Activated naive CD8-positive, alpha-beta T cell treated with anti-CD3 and anti-CD28 coated beads for 36 hours (primary cell): Measurements from ENCODE around the gene CRY2. TPM values are rescaled to one million over a fixed set of nuclear protein-coding genes. Genes with fewer than 3 reads are reported as not detected.

ENCODE experiments used
- DNase-seq: peaks from one replicate; pipeline ENCODE4 v3.0.0; 2021
- H3K27ac Mint-ChIP-seq: one replicate; pipeline ENCODE4 v1.8.0; 2022; ENCODE audit warnings: mild to moderate bottlenecking, moderate library complexity, mixed read lengths
- H3K27me3 Mint-ChIP-seq: one replicate; pipeline ENCODE4 v1.8.0; 2022; ENCODE audit warnings: mild to moderate bottlenecking, mixed read lengths
- H3K36me3 Mint-ChIP-seq: one replicate; pipeline ENCODE4 v1.8.0; 2021; ENCODE audit warnings: mild to moderate bottlenecking, mixed read lengths
- H3K4me1 Mint-ChIP-seq: one replicate; pipeline ENCODE4 v1.8.0; 2021; ENCODE audit warnings: mixed read lengths
- H3K4me3 Mint-ChIP-seq: one replicate; pipeline ENCODE4 v1.8.0; 2022; ENCODE audit warnings: mild to moderate bottlenecking, moderate library complexity, mixed read lengths
- H3K9me3 Mint-ChIP-seq: one replicate; pipeline ENCODE4 v1.8.0; 2022; ENCODE audit warnings: mixed read lengths
- total RNA-seq, 2 experiments: library from RNA; stranded (reverse); gene quantifications; one replicate each; pipeline ENCODE4 v1.2.3, GENCODE V29; 2021

CRY2 gene
- total RNA-seq, 2 experiments from 2014 or later, result 10.6 to 14.7 TPM

DNA sequence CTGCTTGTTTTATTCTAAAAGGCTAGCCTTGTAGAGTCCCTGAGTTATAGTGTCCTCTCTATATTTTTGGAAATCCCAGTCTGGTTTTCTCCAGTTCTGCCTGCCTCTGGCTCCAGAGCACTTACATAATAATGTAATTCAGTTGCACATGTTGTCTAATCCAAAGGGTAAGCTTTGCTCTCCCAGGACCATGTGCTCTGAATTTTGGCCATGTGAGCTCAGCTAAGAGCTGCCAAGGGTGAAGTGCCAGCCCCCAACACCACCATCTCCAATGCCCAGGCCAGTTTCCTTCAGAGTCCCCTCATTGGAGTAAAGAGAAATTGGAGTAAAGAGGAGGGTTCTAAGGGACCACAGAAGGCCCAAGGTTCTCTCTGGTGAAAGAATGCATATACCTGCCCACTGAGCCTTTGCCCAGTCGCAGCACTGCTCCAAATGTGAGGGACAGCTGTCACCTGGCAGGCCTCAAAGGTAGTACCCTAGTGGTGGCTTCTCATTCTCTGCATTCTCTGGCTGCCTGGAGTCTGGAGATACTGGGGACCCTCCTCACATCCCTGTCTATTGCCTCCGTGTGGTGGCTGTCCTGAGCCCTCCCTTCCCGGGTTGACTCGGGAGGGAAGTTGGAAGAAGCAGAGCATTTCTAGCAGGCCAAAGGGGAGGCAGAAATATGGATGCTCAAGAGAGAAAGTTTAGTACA lies 4.9 kb downstream of the CRY2 start:
- H3K36me3 Mint-ChIP-seq, result peaks cover 2% of the 10 kb centered on the region
- H3K27ac Mint-ChIP-seq, result no peak overlapping the region
- no peaks in the 10 kb centered on the region for H3K9me3 Mint-ChIP-seq
- DNase-seq, result no peak
- H3K4me3 Mint-ChIP-seq, result no peak overlapping the region
- no peaks in the 10 kb centered on the region for H3K27me3 Mint-ChIP-seq
- peaks cover 35% of the 10 kb centered on the region for H3K4me1 Mint-ChIP-seq

DNA sequence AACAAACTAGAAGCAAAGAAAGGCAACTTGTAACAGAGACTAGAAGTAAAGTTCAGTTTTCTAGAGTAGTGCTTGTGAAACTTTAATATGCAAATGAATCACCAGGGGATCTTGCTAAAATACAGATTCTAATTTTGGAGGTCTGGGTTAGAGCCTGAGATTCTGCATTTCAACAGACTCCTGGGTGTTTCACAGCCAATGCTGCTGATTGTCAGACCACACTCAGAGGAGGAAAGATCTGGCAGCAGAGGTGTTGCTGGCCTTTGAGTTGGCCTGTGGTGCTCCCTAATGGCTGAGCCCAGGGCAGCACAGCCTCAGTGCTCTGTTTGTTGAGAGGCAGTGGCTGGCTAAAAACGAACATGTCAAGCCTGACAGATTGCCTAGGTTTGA lies 5.4 kb downstream of the CRY2 start:
- no peaks in the 10 kb centered on the region for H3K27me3 Mint-ChIP-seq
- H3K9me3 Mint-ChIP-seq, result no peaks in the 10 kb centered on the region
- H3K4me3 Mint-ChIP-seq, result no peak overlapping the region
- DNase-seq, result no peak
- H3K27ac Mint-ChIP-seq, result no peak overlapping the region
- H3K4me1 Mint-ChIP-seq, result peaks cover 35% of the 10 kb centered on the region
- peaks cover 2% of the 10 kb centered on the region for H3K36me3 Mint-ChIP-seq

DNA sequence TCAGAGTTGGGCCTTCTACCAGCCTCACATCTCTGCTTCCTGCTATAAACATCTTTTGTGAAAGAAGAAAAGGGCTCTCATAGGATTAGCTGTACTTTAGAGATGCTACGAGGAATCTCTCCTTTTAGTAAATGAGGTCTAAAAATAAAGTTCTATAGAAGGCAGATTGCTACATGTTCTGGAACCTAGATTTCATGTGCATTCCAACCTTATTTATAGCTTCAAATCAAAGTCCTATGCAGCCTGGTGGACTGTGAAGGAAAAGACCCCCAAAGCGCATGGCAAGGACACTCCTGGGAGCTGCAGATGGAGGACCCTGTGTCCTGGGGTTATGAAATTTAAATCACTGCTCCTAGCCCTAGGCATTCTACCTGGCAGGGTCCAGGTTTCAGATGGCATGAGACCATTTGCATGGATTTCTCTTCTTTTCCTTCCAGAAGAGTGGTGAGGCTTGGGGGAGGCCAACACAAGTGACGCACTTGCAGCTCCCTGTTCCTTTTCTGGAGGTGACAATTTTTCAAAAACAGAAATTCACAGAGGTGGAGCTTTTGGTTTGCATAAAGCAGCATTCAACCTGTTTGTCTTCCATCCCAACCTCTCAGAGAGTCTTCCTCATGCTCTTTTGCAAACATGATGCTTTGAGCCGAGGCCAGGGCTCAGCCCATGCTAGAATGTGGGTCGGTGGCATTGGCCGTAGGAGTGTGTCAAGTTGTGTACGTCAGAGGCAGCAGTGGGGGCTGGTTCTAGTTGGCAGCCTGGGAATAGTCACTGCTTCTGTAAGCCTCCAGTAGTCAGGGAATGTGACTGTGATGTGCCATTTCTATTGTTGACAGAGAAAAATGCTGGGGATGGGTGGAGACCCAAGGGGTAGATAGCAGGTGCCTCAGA lies 6.3 kb downstream of the CRY2 start:
- no peaks in the 10 kb centered on the region for H3K9me3 Mint-ChIP-seq
- peaks cover 5% of the 10 kb centered on the region for H3K36me3 Mint-ChIP-seq
- no peak overlapping the region for H3K4me3 Mint-ChIP-seq
- no peak for DNase-seq
- H3K27ac Mint-ChIP-seq, result no peak overlapping the region
- no peaks in the 10 kb centered on the region for H3K27me3 Mint-ChIP-seq
- peaks cover 31% of the 10 kb centered on the region for H3K4me1 Mint-ChIP-seq

DNA sequence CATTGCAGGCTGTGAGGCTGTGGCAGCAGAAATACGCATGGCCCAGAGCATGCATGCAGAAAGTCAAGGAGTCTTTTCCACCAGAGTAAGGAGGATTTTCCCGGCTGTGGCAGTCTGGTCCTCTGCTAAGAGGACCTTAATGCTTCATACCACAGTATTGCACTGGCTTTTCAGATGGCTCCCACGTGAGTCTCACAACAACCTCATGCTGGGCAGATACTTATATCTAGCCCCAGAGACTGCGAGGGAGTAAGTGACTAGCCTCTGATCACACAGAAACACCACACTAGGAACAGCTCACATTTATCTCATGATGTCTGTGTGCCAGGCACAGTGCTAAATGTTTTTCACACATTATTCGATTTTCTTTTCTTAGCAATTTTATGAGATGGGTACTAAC lies 8.0 kb downstream of the CRY2 start:
- DNase-seq, result no peak
- H3K4me1 Mint-ChIP-seq, result peaks cover 21% of the 10 kb centered on the region
- H3K4me3 Mint-ChIP-seq, result no peak overlapping the region
- H3K36me3 Mint-ChIP-seq, result peaks cover 8% of the 10 kb centered on the region
- H3K27ac Mint-ChIP-seq, result no peak overlapping the region
- no peaks in the 10 kb centered on the region for H3K9me3 Mint-ChIP-seq
- H3K27me3 Mint-ChIP-seq, result no peaks in the 10 kb centered on the region

DNA sequence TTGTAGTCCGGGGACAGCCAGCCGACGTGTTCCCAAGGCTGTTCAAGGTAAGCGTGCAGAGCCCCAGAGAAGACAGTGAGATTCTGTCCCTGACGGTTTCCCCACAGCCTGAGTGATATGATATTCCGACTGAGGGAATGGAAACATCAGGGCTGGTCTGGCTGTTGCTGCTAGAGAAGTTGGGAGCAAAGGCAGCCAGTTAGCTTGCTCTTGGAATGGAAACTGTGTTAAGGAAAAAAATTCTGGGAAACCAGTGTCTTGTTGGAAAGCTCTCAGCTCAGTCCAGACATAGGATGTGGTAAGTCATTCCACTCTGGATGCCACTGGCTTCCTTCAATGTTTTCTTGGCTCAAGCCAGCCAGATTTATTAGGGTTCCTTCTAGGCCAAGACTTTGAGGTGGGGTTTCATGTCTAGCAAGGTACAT lies 8.8 kb downstream of the CRY2 start:
- Mint-ChIP-seq H3K9me3 (no peaks in the 10 kb centered on the region), H3K4me1 (peaks cover 15% of the 10 kb centered on the region), H3K4me3 (no peak overlapping the region), H3K27me3 (no peaks in the 10 kb centered on the region), H3K27ac (no peak overlapping the region), H3K36me3 (peaks cover 9% of the 10 kb centered on the region)
- no peak for DNase-seq

DNA sequence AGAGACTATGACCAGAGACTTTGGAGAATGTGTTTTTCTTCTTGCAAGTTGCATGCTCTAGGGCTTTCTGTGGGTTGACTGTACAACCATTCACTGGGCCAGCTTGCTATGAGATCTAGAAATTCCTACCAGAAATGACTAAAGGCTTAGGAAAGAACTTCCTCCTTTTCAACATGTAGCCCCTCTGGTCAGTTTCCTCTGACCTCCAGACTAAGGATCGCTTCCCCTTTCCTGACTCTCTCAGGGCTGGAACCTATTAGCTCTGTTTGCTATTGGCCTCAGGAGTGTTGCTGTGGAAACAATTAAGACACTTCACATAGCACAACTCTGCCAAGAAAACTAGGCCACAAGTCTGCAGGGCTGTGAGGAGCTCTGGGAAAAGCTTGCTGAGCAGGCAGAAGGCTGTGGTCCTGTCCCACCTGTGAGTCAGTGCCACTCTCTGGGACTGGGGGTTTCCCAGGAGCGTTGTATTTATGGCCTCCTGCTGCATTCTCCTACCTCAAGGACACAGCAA lies 10.7 kb downstream of the CRY2 start:
- H3K4me1 Mint-ChIP-seq, result peaks cover 6% of the 10 kb centered on the region
- no peak for DNase-seq
- no peaks in the 10 kb centered on the region for H3K27me3 Mint-ChIP-seq
- no peaks in the 10 kb centered on the region for H3K9me3 Mint-ChIP-seq
- peaks cover 10% of the 10 kb centered on the region for H3K36me3 Mint-ChIP-seq
- no peak overlapping the region for H3K27ac Mint-ChIP-seq
- H3K4me3 Mint-ChIP-seq, result no peak overlapping the region

DNA sequence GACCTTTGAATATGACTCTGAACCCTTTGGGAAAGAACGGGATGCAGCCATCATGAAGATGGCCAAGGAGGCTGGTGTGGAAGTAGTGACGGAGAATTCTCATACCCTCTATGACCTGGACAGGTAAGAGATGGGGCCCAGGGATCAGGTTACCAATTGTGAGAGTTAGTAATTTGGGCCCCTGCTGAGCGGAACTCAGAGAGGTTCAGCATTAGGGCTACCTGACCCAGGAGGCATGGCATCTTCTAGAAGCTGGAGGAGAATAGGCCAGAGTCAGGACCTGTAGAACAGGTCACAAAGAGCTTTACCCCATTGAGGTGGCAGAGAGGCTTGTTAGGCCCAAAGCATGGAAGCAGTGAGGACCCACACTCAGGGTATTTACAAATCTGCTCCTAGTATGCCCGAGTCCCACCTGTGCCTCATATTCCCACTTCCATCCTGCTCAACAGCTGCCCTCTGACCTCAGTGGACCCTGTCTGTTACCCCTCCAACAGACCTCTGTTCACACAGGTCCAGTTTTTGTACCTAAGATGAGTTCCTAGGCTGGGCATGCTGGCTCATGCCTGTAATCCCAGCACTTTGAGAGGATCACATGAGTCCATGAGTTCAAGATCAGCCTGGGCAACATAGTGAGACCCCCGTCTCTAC lies 11.6 kb downstream of the CRY2 start:
- H3K4me1 Mint-ChIP-seq, result peaks cover 2% of the 10 kb centered on the region
- H3K27me3 Mint-ChIP-seq, result no peaks in the 10 kb centered on the region
- H3K4me3 Mint-ChIP-seq, result no peak overlapping the region
- H3K27ac Mint-ChIP-seq, result no peak overlapping the region
- H3K36me3 Mint-ChIP-seq, result peaks cover 10% of the 10 kb centered on the region
- DNase-seq, result no peak
- no peaks in the 10 kb centered on the region for H3K9me3 Mint-ChIP-seq

DNA sequence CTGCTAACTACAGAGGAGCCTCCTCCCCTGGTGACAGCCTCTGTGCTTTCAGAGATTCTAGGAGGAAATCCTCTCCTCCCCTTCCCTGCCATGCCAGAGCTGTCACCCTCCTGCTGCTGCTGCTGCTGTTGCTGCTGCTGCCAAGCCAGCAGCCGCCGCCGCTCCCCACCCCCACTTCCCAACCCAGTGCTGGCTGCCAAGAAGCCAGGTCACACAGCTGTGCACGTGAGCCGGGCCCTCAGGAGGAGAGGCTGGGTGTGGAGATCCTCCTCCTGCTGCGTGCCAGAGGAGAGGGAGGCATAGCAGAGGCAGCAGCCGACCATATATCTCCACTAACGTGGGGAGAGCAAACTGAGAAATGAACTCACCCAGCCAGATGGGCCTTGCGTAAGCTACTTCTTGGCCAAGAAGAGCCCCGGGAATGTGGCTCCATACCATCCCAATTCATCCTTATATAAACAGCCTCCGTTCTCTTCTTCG lies 12.4 kb downstream of the CRY2 start:
- no peak for DNase-seq
- no peaks in the 10 kb centered on the region for H3K27me3 Mint-ChIP-seq
- H3K9me3 Mint-ChIP-seq, result no peaks in the 10 kb centered on the region
- no peak overlapping the region for H3K4me3 Mint-ChIP-seq
- no peaks in the 10 kb centered on the region for H3K4me1 Mint-ChIP-seq
- H3K27ac Mint-ChIP-seq, result no peak overlapping the region
- H3K36me3 Mint-ChIP-seq, result peaks cover 10% of the 10 kb centered on the region

DNA sequence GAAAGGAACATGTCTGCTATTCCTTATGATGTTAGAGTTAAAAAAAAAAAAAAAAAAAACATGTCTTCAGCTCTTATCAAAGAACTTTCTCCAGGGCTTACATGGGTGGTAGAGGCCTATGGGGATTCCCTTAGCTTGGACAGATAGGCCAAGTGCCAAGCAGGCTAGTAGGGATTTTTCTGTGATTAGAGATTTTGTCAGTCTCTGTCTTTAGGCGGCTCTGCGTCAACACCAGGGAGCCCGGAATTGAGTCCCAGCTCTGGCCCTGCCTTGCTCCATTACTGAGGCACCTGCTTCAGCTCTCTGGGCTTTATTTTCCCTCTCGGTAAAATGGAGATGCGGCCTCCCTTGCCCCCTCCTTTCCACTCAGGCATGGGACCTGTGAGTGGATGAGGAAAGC lies 13.1 kb downstream of the CRY2 start:
- H3K4me1 Mint-ChIP-seq, result no peaks in the 10 kb centered on the region

DNA sequence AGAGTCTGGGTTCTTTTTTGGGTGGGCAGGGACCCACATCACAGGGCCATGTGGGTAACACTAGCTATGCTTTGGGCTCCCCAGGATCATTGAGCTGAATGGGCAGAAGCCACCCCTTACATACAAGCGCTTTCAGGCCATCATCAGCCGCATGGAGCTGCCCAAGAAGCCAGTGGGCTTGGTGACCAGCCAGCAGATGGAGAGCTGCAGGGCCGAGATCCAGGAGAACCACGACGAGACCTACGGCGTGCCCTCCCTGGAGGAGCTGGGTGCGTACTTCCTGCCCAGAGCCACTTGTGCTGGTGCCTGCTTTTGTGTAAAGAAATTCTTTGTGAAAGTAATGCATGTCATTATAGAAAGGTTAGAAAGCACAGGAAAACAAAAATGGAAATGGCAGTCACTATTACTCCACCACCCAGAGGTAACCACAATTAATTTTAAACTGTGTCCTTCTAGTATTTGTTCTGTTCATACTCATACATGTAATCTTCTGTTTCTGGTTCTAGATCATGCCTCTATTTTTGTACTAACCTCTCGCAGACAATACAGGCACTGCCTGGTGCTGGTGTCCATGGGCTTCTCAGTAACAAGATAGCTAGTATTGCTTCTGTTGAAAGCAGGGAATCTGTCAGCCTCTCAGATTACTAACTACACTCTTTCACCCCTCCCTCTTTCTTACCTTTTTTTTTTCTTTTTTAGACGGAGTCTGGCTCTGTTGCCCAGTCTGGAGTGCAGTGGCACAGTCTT lies 13.7 kb downstream of the CRY2 start:
- H3K36me3 Mint-ChIP-seq, result peaks cover 11% of the 10 kb centered on the region
- DNase-seq, result no peak
- no peak overlapping the region for H3K4me3 Mint-ChIP-seq
- H3K9me3 Mint-ChIP-seq, result no peaks in the 10 kb centered on the region
- no peaks in the 10 kb centered on the region for H3K27me3 Mint-ChIP-seq
- H3K4me1 Mint-ChIP-seq, result no peaks in the 10 kb centered on the region
- no peak overlapping the region for H3K27ac Mint-ChIP-seq

More for the DNA sequence above, 13.1 kb downstream of the CRY2 start:
- Mint-ChIP-seq H3K27me3 (no peaks in the 10 kb centered on the region), H3K36me3 (peaks cover 10% of the 10 kb centered on the region), H3K9me3 (no peaks in the 10 kb centered on the region), H3K27ac (no peak overlapping the region), H3K4me3 (no peak overlapping the region)
- no peak for DNase-seq

DNA sequence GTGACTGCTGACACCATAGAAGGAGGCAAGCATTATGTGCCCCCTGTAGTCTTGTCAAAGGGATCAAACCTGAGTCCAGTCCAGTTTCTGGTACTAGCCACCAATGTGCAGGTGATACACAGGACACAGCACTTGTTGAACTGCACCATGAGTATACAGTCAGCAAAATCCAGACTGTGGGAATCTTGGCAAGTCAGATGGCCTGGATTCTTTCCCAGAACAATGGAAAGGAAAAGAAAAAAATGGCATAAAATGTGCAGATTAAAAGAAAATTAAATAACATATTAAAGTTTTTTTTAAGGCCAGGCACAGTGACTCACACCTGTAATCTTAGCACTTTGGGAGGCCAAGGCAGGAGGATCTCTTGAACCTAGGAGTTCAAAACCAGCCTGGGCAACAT lies 16.8 kb downstream of the CRY2 start:
- Mint-ChIP-seq H3K36me3 (peaks cover 15% of the 10 kb centered on the region), H3K27ac (no peak overlapping the region), H3K9me3 (no peaks in the 10 kb centered on the region), H3K27me3 (no peaks in the 10 kb centered on the region), H3K4me3 (no peak overlapping the region), H3K4me1 (no peaks in the 10 kb centered on the region)
- no peak for DNase-seq

DNA sequence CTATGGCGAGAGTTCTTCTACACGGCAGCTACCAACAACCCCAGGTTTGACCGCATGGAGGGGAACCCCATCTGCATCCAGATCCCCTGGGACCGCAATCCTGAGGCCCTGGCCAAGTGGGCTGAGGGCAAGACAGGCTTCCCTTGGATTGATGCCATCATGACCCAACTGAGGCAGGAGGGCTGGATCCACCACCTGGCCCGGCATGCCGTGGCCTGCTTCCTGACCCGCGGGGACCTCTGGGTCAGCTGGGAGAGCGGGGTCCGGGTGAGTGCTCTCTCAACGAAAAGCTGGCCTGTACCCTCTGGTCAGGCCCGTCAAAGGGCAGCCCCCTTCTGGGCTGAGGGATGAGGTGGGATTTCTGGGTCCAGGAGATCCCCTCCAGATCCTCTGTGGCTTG lies 22.3 kb downstream of the CRY2 start:
- Mint-ChIP-seq H3K36me3 (peaks cover 24% of the 10 kb centered on the region), H3K9me3 (no peaks in the 10 kb centered on the region), H3K4me1 (no peaks in the 10 kb centered on the region), H3K27ac (no peak overlapping the region), H3K4me3 (no peak overlapping the region), H3K27me3 (no peaks in the 10 kb centered on the region)
- DNase-seq, result no peak

DNA sequence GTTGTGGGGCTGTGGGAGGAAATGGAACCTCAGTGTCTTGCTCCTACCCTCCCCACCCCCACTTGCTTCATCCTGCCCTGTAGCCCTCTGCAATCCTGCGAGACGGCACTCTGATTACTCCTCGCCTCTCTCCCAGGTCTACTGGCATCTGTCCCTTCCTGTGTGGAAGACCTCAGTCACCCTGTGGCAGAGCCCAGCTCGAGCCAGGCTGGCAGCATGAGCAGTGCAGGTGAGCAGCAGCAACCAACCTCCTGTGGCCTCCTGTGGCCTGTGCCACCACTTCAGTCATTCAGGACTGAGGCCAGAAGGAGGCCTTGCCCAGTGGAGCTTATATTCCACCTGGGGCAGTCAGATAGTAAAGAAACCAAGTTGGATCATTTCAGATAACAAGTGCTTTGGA lies 23.4 kb downstream of the CRY2 start:
- Mint-ChIP-seq H3K27ac (no peak overlapping the region), H3K9me3 (no peaks in the 10 kb centered on the region), H3K27me3 (no peaks in the 10 kb centered on the region)

DNA sequence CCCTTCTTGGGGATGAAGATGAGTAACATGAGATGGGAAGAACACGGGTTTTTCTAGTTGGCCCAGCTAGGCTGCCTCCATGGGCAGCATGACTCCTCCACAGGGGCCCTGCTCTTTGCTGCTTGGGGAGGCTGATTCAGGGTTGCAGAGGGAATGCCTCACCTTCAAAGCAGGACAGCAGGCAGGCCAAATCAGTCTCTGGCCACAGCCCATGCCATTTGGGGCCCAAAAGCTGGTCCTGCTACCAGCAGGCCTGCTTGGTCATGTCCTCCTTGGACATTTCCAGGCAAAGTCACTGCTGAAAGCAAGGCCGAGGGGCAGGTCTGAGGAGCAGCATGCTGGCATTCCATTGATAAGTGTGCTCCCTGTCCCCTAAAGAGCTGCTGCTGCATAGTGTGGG lies 24.4 kb downstream of the CRY2 start:
- H3K9me3 Mint-ChIP-seq, result no peaks in the 10 kb centered on the region
- no peak for DNase-seq
- H3K36me3 Mint-ChIP-seq, result peaks cover 22% of the 10 kb centered on the region
- no peaks in the 10 kb centered on the region for H3K27me3 Mint-ChIP-seq
- H3K4me3 Mint-ChIP-seq, result no peak overlapping the region
- no peaks in the 10 kb centered on the region for H3K4me1 Mint-ChIP-seq
- H3K27ac Mint-ChIP-seq, result no peak overlapping the region

More for the DNA sequence above, 23.4 kb downstream of the CRY2 start:
- Mint-ChIP-seq H3K4me3 (no peak overlapping the region), H3K4me1 (no peaks in the 10 kb centered on the region), H3K36me3 (peaks cover 24% of the 10 kb centered on the region)
- DNase-seq, result no peak
